ENCODE measurements around the gene ZBTB11. TPM values are rescaled to one million over a fixed set of nuclear protein-coding genes. Genes with fewer than 3 reads are reported as not detected.

Gene ZBTB11
- total and polyA plus RNA-seq, 5 donors: 4.4 to 11.7 (median 11.4) TPM

- H3K9me3 ChIP-seq (ENCODE audit: control insufficient read depth, low read length): no peaks in the 10 kb centered on the region
- H3K4me1 ChIP-seq (ENCODE audit: control insufficient read depth, insufficient read depth, low read length): peaks cover 3% of the 10 kb centered on the region
- intact Hi-C loops (cut with DNase I): loop anchor here in 2 of 4 donors (10.0 kb wide), 1 partner anchor 96 kb away; the partner anchor contains the start of gene PCNP (in 2 of the 2)
- no peak overlapping the region for H3K27ac ChIP-seq (ENCODE audit: low read length)
- DNase-seq (no peak), ATAC-seq (no peak)
- no peak overlapping the region for H3K4me3 ChIP-seq (ENCODE audit: low read length)
- no peaks in the 10 kb centered on the region for H3K27me3 ChIP-seq (ENCODE audit: control insufficient read depth, insufficient read depth)
- 91% methylated on average over 5 of the region's 5 CpGs for WGBS
Measured at GRCh38 chr3:101671014-101671413, 5.9 kb downstream of the ZBTB11 start.

GRCh38 chr3:101667844-101668243, 9.1 kb downstream of the ZBTB11 start:
- intact Hi-C loops (cut with DNase I): loop anchor here in 1 of 4 donors (10.0 kb wide), 1 partner anchor 73 kb away; no protein-coding TSS in a partner anchor
- 94% methylated on average over 1 of the region's 1 CpG for WGBS
- H3K4me3 ChIP-seq (ENCODE audit: low read length): no peak overlapping the region
- no peak overlapping the region for H3K27ac ChIP-seq (ENCODE audit: low read length)
- H3K4me1 ChIP-seq (ENCODE audit: control insufficient read depth, insufficient read depth, low read length): no peaks in the 10 kb centered on the region
- no peaks in the 10 kb centered on the region for H3K9me3 ChIP-seq (ENCODE audit: control insufficient read depth, low read length)
- H3K27me3 ChIP-seq (ENCODE audit: control insufficient read depth, insufficient read depth): no peaks in the 10 kb centered on the region
- ATAC-seq (no peak), DNase-seq (no peak)

- WGBS: 96% methylated on average over 6 of the region's 6 CpGs
- Histone ChIP-seq H3K27ac (ENCODE audit: low read length) (no peak overlapping the region), H3K27me3 (ENCODE audit: control insufficient read depth, insufficient read depth) (no peaks in the 10 kb centered on the region), H3K4me1 (ENCODE audit: control insufficient read depth, insufficient read depth, low read length) (no peaks in the 10 kb centered on the region), H3K9me3 (ENCODE audit: control insufficient read depth, low read length) (no peaks in the 10 kb centered on the region), H3K4me3 (ENCODE audit: low read length) (no peak overlapping the region)
- intact Hi-C loops (cut with DNase I): loop anchor here in 1 of 4 donors (10.0 kb wide), 1 partner anchor 73 kb away; no protein-coding TSS in a partner anchor
- DNase-seq (no peak), ATAC-seq (no peak)
Measured at GRCh38 chr3:101667331-101667730, 9.6 kb downstream of the ZBTB11 start.

- ATAC-seq: no peak
- Histone ChIP-seq H3K4me3 (ENCODE audit: low read length) (no peak overlapping the region), H3K27ac (ENCODE audit: low read length) (no peak overlapping the region), H3K27me3 (ENCODE audit: control insufficient read depth, insufficient read depth) (no peaks in the 10 kb centered on the region), H3K9me3 (ENCODE audit: control insufficient read depth, low read length) (no peaks in the 10 kb centered on the region), H3K4me1 (ENCODE audit: control insufficient read depth, insufficient read depth, low read length) (no peaks in the 10 kb centered on the region)
- no peak for DNase-seq
- intact Hi-C loops (cut with DNase I): loop anchor here in 1 of 4 donors (10.0 kb wide), 1 partner anchor 71 kb away; no protein-coding TSS in a partner anchor
Measured at GRCh38 chr3:101665851-101666250, 11.1 kb downstream of the ZBTB11 start.

DNA sequence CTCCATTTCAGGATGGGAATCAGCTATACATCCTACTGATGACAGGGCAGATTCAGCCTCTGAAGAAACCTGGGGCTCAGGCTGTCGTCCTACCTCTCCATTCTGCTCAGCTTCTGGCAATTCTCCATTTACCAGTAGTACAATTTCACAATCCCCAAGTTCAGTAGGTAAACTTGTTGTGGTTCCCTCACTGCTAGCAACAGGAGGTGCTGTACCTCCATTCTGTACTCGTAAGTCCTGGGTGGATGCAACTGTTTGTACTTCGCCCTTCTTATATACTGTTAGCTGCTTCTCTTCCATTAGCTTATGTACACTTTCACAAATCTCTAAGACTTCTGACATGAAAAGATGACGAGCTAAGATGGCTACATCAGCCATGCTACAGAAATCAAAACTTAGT, 11.6 kb downstream of the ZBTB11 start:
- no peaks in the 10 kb centered on the region for H3K4me1 ChIP-seq (ENCODE audit: control insufficient read depth, insufficient read depth, low read length)
- ATAC-seq (no peak), DNase-seq (no peak)
- intact Hi-C loops (cut with DNase I): loop anchor here in 1 of 4 donors (10.0 kb wide), 1 partner anchor 71 kb away; no protein-coding TSS in a partner anchor
- no peaks in the 10 kb centered on the region for H3K9me3 ChIP-seq (ENCODE audit: control insufficient read depth, low read length)
- no peaks in the 10 kb centered on the region for H3K27me3 ChIP-seq (ENCODE audit: control insufficient read depth, insufficient read depth)
- WGBS: 95% methylated on average over 4 of the region's 4 CpGs
- no peak overlapping the region for H3K4me3 ChIP-seq (ENCODE audit: low read length)
- no peak overlapping the region for H3K27ac ChIP-seq (ENCODE audit: low read length)

GRCh38 chr3:101660714-101661113, 16.2 kb downstream of the ZBTB11 start:
- intact Hi-C loops (cut with DNase I): loop anchor here in 1 of 4 donors (10.0 kb wide), 1 partner anchor 66 kb away; no protein-coding TSS in a partner anchor
- no peaks in the 10 kb centered on the region for H3K4me1 ChIP-seq (ENCODE audit: control insufficient read depth, insufficient read depth, low read length)
- H3K27ac ChIP-seq (ENCODE audit: low read length): no peak overlapping the region
- H3K9me3 ChIP-seq (ENCODE audit: control insufficient read depth, low read length): no peaks in the 10 kb centered on the region
- no peak for DNase-seq
- no peak overlapping the region for H3K4me3 ChIP-seq (ENCODE audit: low read length)
- H3K27me3 ChIP-seq (ENCODE audit: control insufficient read depth, insufficient read depth): no peaks in the 10 kb centered on the region
- 96% methylated on average over 3 of the region's 3 CpGs for WGBS
- ATAC-seq: no peak

- WGBS: 96% methylated on average over 6 of the region's 6 CpGs
- intact Hi-C loops (cut with DNase I): no loop called here
Measured at GRCh38 chr3:101656651-101657050, 20.3 kb downstream of the ZBTB11 start.

DNA sequence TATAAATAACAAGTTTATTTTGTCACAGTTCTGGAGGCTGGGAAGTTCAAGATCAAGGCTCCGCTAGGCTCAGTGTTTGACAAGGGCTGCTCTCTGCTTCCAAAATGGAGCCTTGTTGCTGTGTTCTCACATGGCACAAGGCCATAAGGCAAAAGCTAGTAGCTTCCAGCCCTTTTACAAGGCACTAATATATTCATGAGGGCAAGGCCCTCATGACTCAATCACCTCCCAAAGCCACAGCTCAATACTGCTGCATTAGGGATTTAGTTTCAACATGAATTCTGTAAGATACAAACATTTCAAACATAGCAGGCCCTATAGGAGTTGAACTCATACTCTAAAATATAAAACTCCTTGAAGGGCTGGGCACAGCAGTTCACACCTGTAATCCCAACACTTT, 30.2 kb downstream of the ZBTB11 start:
- no peak for ATAC-seq
- no peaks in the 10 kb centered on the region for H3K27me3 ChIP-seq (ENCODE audit: control insufficient read depth, insufficient read depth)
- peaks cover 1% of the 10 kb centered on the region for H3K4me1 ChIP-seq (ENCODE audit: control insufficient read depth, insufficient read depth, low read length)
- intact Hi-C loops (cut with DNase I): no loop called here
- H3K27ac ChIP-seq (ENCODE audit: low read length): no peak overlapping the region
- 100% methylated on average over 1 of the region's 1 CpG for WGBS
- DNase-seq: no peak
- H3K4me3 ChIP-seq (ENCODE audit: low read length): no peak overlapping the region
- H3K9me3 ChIP-seq (ENCODE audit: control insufficient read depth, low read length): no peaks in the 10 kb centered on the region

More at GRCh38 chr3:101656651-101657050, 20.3 kb downstream of the ZBTB11 start:
- Histone ChIP-seq H3K27me3 (ENCODE audit: control insufficient read depth, insufficient read depth) (no peaks in the 10 kb centered on the region), H3K4me3 (ENCODE audit: low read length) (no peak overlapping the region), H3K27ac (ENCODE audit: low read length) (no peak overlapping the region), H3K4me1 (ENCODE audit: control insufficient read depth, insufficient read depth, low read length) (no peaks in the 10 kb centered on the region), H3K9me3 (ENCODE audit: control insufficient read depth, low read length) (no peaks in the 10 kb centered on the region)
- no peak for DNase-seq
- no peak for ATAC-seq

DNA sequence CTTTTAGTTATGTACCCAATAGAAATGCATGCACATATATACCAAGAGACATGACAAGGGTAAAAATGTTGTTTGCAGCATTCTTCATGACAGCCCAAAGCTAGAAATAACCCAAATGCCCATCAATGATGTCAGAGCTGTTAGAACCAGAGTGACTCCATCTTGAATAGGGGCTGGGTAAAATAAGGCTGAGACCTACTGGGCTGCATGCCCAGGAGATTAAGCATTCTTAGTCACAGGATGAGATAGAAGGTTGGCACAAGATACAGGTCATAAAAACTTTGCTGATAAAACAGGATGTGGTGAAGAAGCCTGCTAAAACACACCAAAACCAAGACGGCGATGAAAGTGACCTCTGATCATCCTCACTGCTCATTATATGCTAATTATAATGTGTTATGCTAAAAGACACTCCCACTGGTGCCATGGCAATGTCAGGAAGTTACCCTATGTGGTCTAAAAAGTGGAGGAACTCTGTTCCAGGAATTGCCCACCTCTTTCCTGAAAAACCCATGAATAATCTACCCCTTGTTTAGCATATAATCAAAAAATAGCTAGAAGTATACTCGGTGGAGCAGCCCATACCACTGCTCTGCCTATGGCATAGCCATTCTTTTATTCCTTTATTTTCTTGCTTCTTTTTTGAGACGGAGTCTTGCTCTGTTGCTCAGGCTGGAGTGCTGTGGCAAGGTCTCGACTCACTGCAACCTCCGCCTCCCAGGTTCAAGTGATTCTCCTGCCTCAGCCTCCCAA, 32.9 kb downstream of the ZBTB11 start:
- 61% methylated on average over 6 of the region's 6 CpGs for WGBS
- Histone ChIP-seq H3K9me3 (ENCODE audit: control insufficient read depth, low read length) (no peaks in the 10 kb centered on the region), H3K4me3 (ENCODE audit: low read length) (no peak overlapping the region), H3K27me3 (ENCODE audit: control insufficient read depth, insufficient read depth) (no peaks in the 10 kb centered on the region), H3K4me1 (ENCODE audit: control insufficient read depth, insufficient read depth, low read length) (peaks cover 1% of the 10 kb centered on the region), H3K27ac (ENCODE audit: low read length) (no peak overlapping the region)
- DNase-seq: no peak
- intact Hi-C loops (cut with DNase I): no loop called here
- ATAC-seq: peak in 1 of 2 donors; percentile 39

DNA sequence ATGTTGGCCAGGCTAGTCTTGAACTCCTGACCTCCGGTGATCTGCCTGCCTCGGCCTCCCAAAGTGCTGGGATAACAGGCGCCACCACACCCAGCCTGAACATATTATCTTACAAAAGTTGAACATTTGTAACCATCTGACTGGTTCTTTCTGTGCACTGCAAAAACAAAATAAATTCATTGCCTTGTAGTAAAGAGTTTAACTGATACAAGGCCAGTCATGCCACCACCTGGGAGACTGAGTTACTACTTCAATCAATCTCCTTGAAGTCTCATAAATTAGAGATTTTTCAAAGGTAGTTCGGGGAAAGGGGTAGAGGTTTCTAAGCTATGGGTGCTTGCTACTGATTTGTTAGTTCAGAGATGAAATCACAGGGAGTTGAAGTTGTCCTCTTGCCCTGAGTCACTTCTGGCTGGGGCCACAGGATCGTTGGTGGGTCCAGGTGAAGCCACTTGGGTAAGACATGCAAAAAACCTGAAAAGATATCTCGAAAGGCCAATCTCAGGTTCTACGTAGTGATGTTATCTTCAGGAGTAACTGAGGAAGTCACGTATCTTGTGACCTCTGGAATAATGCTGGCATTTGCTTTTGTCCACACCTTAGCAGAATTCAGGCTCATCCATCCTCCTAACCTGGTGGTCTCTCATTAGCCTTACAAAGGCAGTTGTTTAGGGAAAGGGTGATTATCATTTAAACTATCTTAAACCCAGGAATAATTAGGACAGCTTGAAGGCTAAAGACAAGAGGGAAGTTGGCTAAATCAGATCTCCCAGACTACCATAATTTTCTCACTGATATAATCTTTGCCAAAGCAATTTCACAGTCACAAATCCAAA, 33.7 kb downstream of the ZBTB11 start:
- no peaks in the 10 kb centered on the region for H3K9me3 ChIP-seq (ENCODE audit: control insufficient read depth, low read length)
- no peaks in the 10 kb centered on the region for H3K27me3 ChIP-seq (ENCODE audit: control insufficient read depth, insufficient read depth)
- H3K4me1 ChIP-seq (ENCODE audit: control insufficient read depth, insufficient read depth, low read length): peaks cover 1% of the 10 kb centered on the region
- no peak overlapping the region for H3K27ac ChIP-seq (ENCODE audit: low read length)
- WGBS: 92% methylated on average over 8 of the region's 8 CpGs
- intact Hi-C loops (cut with DNase I): no loop called here
- ATAC-seq: no peak
- no peak overlapping the region for H3K4me3 ChIP-seq (ENCODE audit: low read length)
- no peak for DNase-seq

- 53% methylated on average over 3 of the region's 3 CpGs for WGBS
- H3K4me1 ChIP-seq (ENCODE audit: control insufficient read depth, insufficient read depth, low read length): peaks cover 1% of the 10 kb centered on the region
- no peak overlapping the region for H3K4me3 ChIP-seq (ENCODE audit: low read length)
- no peaks in the 10 kb centered on the region for H3K9me3 ChIP-seq (ENCODE audit: control insufficient read depth, low read length)
- DNase-seq (no peak), ATAC-seq (no peak)
- intact Hi-C loops (cut with DNase I): no loop called here
- H3K27ac ChIP-seq (ENCODE audit: low read length): no peak overlapping the region
- no peaks in the 10 kb centered on the region for H3K27me3 ChIP-seq (ENCODE audit: control insufficient read depth, insufficient read depth)
Measured at GRCh38 chr3:101642441-101642840, 34.5 kb downstream of the ZBTB11 start.

All from right cardiac atrium (tissue), 5 donors.